ENCODE data around the gene CST4.

DNA sequence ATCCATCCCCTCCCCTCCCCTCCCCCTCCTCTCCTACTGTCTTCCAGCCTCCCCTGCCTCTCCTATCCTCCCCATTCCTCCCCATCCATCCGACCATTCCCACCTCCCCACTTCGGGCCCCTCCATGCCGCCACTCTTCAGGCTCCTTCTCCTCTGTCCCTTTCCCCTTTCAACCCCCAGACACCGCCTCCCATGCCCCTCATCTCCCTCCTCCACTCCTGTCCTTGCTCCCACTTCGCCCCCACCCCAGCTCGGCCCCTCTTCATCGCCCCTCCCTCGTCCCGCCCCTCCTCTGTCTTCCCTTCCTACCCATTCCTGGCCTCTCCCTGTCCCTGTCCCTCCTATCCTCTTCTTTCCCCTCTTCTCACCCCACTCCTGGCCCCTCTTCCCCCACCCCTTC is 50.5 kb downstream of the CST4 start:
- TF ChIP-seq POLR2A (IDR thresholded peaks at IDR 0.05): no peak
- TF ChIP-seq, protein P1, sequence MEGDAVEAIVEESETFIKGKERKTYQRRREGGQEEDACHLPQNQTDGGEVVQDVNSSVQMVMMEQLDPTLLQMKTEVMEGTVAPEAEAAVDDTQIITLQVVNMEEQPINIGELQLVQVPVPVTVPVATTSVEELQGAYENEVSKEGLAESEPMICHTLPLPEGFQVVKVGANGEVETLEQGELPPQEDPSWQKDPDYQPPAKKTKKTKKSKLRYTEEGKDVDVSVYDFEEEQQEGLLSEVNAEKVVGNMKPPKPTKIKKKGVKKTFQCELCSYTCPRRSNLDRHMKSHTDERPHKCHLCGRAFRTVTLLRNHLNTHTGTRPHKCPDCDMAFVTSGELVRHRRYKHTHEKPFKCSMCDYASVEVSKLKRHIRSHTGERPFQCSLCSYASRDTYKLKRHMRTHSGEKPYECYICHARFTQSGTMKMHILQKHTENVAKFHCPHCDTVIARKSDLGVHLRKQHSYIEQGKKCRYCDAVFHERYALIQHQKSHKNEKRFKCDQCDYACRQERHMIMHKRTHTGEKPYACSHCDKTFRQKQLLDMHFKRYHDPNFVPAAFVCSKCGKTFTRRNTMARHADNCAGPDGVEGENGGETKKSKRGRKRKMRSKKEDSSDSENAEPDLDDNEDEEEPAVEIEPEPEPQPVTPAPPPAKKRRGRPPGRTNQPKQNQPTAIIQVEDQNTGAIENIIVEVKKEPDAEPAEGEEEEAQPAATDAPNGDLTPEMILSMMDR (IDR thresholded peaks at IDR 0.05): no peak

Measured in sigmoid colon (tissue), 3 donors.